Measurements from ENCODE around the gene HINFP.
A peak's percentile ranks its signal among the peaks of the same experiment; 100 is the strongest.

The HINFP gene

GRCh38 chr11:119121008-119121810, at the start of gene HINFP:
HINFP (plus strand) TSS chr11:119121580; CDS start chr11:119126945, 5,365 bp downstream.
- DNase-seq (ENCODE audit: low read depth in 3 of 3) = peak; percentile 99 to 100 (median 100)

GRCh38 chr11:119077839-119078238, 43.5 kb upstream of the HINFP start:
- DNase-seq (ENCODE audit: low read depth in 3 of 3) = no peak

DNA sequence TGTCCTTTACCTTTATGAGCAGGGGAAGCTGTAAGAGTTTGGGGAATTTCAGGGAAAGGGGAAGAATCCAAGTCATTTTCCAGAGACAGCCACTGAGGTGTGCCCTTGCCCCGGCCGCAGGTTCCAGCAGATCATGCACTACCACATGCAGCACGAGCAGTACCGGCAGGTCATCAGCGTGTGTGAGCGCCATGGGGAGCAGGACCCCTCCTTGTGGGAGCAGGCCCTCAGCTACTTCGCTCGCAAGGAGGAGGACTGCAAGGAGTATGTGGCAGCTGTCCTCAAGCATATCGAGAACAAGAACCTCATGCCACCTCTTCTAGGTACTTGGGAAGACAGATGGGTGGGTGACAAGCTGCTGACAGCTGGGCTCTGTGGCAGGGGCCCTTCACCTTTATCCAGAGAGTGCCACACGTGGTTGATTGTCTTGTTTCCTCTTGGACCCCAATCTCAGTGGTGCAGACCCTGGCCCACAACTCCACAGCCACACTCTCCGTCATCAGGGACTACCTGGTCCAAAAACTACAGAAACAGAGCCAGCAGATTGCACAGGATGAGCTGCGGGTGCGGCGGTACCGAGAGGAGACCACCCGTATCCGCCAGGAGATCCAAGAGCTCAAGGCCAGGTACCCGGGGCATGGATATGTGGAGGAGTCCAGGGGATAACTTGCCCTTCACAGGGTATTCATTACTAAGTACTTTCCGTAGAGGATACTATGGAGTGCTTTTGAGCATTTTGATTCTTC, 42.5 kb upstream of the HINFP start:
- DNase-seq (ENCODE audit: low read depth in 3 of 3) = no peak

DNA sequence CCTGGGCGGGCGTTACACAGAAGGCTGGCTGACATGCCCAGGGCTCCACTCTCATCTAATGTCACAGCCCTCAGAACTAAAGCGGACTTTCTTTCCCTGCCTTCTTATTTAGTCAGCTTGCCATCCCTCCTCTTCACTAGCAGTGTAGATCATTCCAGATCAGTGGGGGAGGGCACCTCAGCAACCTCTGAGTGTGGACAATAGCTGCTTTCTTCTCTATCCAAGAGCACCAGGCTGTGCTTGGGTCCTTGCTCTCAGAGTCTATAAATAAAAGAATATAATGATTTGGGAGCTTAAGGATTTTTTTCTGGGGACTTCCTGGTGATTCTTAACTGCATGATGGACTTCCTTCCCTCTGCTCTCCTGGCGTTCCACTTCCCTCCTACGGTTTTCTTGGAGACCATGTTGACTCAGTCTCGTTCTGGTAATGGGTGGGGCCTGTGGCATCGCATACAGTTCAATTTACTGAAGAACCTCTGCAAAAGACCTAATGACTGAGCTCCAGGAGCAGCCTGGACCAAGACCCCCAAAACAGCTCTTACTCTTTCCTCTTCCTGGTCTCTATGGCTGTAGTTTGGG, 39.6 kb upstream of the HINFP start:
- no peak for DNase-seq (ENCODE audit: low read depth in 3 of 3)

DNA sequence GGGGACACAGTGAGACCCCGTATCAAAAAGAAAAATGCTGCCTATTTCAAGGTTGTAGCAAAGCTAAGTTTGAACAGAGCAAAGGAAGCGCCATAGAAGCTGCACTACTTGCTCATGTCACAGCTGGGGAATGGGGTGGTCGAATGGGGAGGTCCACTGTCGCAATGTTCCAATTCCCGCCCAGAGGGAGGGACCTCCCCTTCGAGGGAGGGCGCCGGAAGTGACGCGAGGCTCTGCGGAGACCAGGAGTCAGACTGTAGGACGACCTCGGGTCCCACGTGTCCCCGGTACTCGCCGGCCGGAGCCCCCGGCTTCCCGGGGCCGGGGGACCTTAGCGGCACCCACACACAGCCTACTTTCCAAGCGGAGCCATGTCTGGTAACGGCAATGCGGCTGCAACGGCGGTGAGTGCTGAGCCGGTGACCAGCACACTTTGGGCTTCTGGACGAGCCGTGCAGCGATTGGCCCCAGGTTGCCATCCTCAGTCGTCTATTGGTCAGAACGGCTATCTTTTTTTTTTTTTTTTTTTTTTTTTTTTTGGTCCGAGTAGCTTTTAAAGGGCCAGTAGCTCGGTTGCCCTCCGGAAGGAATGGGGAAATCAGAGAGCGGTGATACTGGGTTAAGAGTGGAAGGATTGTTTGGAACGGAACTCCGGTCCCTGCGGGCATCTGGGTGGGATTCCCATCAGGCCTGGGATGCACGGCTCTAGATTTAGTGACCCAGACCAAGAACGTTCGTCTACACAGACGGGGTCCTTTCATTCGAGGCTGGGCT, 36.5 kb upstream of the HINFP start, which contains the start of gene HMBS:
Gene HMBS (plus strand): TSS at position 219 of the 774 bp plus-strand sequence. CDS start 153 bp downstream, at position 372.
- peak; percentile 84 to 88 (median 87) for DNase-seq (ENCODE audit: low read depth in 3 of 3)

DNA sequence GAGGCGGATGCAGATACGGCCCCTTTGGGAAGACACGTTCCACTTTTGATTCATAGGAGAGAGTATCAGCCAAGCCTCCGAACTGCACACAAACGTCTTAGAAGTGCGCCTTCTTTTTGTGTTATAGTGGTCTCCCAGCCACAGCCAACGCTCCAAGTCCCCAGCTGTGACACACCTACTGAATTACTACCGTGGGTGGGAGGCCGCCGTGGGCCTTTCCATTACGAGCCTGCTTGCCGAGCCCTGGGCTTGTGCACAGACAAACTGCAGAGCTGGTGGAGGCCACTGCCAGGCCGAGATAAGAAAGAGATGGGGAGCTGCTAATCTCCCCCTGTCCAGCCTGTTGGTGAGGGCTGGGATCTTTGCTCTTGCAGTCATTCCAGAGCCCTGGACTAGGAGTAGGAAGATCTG, 35.9 kb upstream of the HINFP start:
- no peak for DNase-seq (ENCODE audit: low read depth in 3 of 3)

GRCh38 chr11:119087123-119087522, 34.3 kb upstream of the HINFP start:
- DNase-seq (ENCODE audit: low read depth in 3 of 3) = no peak

DNA sequence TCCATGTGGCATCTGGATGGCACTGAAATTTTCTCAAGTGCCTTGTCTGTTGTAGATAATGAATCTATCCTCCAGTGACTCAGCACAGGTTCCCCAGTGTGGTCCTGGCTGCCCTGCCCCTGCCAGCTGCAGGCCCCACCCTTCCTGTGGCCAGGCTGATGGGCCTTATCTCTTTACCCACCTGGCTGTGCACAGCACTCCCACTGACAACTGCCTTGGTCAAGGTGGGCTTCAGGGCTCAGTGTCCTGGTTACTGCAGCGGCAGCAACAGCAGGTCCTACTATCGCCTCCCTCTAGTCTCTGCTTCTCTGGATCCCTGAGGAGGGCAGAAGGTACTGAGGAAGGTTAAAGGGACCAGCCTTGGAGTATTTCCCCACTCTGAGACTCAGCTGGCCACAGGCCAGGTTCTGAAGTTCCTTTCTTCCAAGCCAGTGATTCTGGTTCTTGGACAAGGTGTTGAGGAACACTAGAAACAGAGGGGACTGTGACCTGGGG, 33.6 kb upstream of the HINFP start:
- no peak for DNase-seq (ENCODE audit: low read depth in 3 of 3)

DNA sequence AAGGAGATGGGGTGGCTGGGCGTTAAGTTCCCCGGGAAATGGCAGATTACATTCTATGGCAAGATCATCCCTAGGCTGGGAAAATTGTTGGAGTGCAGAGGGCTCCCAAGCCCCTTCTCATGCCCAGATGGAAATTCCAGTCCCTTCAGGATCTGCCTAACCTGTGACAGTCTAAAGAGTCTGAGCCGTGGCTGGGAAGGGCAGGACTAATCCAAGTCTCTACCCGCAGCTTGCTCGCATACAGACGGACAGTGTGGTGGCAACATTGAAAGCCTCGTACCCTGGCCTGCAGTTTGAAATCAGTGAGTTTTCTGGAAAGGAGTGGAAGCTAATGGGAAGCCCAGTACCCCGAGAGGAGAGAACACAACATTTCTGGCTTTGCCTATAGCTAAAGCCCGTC, 33.0 kb upstream of the HINFP start:
- DNase-seq (ENCODE audit: low read depth in 3 of 3) = no peak

DNA sequence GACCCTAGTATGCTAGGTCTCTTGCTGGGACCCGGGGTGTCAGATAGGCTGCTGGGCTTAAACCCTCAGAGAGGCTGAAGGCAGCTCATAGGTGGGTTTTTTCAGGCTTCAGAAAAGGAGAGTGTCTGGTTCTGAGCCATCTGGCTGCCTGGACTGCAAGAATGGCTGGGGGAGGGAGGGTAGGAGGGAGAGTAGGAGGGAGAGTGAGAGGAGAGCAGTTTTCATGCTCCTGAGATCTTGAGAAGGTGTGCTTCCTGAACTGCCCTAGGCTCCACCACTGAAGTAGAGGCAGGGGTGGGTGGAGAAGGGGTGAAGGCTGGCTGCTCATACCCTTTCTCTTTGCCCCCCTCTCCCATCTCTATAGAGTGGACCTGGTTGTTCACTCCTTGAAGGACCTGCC, 32.1 kb upstream of the HINFP start:
- DNase-seq (ENCODE audit: low read depth in 3 of 3) = no peak

DNA sequence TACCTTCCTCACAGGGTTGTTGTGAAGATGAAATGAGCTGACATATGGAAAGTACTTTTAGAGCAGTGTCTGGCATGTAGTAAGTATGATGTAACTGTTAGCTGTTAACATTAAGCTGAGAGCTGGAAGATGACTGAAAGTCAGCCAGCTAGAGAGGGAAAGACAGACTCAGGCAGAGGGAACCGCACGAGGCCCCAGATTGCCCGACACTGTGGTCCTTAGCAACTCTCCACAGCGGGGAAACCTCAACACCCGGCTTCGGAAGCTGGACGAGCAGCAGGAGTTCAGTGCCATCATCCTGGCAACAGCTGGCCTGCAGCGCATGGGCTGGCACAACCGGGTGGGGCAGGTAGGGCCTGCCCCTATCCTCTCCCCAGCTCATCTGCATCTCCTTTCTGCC, 30.2 kb upstream of the HINFP start:
- DNase-seq (ENCODE audit: low read depth in 3 of 3) = no peak

DNA sequence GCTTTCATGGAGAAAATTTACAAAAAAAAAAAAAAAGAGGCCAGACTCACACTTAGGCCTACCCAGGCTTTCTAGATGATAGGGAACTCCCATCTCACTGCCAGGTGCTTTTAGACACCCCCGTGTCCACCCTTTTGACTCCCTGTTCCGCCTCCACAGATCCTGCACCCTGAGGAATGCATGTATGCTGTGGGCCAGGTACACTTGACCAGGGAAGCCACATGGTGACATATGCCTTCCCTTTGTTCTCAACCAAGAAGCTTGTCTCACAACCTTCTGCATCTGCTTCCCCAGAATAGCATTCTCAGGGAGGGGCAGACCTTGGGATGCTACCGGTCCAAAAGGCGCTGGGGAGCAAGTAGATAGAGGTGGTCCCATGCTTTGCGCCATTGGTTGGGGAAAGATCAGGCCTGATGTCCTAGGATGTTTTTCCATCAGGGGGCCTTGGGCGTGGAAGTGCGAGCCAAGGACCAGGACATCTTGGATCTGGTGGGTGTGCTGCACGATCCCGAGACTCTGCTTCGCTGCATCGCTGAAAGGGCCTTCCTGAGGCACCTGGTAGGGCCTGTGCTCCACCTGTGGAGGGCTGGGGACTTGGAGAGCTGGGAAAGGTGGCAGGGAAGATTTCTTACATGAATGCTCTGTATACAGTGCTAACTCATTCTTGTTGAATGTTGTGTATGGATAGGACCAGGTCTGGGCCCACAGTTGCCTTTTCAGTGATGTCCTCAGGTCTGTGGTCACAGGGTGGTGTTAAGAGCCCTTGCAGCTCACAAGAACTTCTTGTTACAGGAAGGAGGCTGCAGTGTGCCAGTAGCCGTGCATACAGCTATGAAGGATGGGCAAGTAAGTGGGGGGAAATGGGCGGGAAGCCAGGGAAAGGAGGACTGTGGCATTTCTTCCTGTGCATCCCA, 29.2 kb upstream of the HINFP start:
- DNase-seq (ENCODE audit: low read depth in 3 of 3) = no peak

- DNase-seq (ENCODE audit: low read depth in 3 of 3) = no peak
Observed at GRCh38 chr11:119092880-119093842, 28.2 kb upstream of the HINFP start.

- peak in 1 of 3 donors; percentile 39 for DNase-seq (ENCODE audit: low read depth in 3 of 3)
Observed at GRCh38 chr11:119093942-119094815, 27.2 kb upstream of the HINFP start.

GRCh38 chr11:119094816-119095065, 26.6 kb upstream of the HINFP start:
- peak in 1 of 3 donors; percentile 40 for DNase-seq (ENCODE audit: low read depth in 3 of 3)

DNA sequence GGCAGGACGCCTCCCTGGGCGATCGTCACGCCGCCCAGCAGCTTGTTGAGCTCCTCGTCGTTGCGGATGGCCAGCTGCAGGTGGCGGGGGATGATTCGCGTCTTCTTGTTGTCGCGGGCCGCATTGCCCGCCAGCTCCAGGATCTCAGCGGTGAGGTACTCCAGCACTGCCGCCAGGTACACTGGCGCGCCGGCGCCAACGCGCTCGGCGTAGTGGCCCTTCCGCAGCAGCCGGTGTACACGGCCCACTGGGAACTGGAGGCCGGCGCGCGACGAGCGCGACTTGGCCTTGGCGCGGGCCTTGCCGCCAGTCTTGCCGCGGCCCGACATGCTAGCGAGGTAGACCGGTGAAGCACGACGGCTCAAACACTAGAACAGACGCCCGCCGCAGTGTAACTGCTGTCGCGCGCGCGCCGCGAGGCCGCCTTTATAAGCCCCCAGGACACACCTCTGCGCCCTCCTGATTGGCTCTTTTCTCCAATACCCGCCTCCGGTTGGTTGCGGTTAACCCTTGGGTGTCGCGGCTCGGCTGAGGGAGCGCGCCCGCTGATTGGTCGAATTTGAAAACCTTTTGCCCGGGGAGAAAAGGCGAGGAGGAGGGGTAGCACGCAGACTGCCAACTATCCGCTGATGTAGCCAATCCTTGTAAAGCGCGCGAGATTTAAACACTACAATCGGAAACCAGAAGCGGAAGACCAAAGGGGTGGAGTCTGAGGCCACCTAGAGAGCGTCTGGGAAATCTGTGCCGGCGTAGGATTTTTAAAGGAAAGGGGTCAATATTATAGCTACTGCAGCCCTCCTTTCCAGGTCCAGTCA, 26.1 kb upstream of the HINFP start:
- peak; percentile 98 to 100 (median 99) for DNase-seq (ENCODE audit: low read depth in 3 of 3)

DNA sequence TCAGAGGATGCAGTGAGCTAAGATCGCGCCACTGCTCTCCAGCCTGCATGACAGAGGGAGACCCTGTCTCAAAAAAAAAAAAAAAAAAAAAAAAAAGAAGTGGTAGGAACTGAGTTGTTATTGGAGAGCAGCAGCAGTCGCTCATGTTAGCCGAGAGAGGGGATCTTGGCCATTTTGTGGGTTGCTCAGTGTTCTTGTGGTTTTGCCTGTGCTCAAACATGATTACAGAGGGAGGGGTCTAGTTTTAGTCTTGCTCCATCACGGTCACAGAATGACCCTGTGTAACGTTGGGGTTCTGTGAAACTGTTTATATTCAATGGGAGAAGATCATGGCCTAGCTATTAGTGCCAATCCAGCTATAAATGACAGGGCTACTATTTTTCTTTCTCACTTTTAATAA, 21.7 kb upstream of the HINFP start:
- no peak for DNase-seq (ENCODE audit: low read depth in 3 of 3)

Measured in stimulated activated CD4-positive, alpha-beta T cell treated with anti-CD3 and anti-CD28 coated beads, TNF-alpha, amount 100 ng/mL, for 48 hours (primary cell).